HCT116 (cell line): Measurements from ENCODE around the gene UBE2D1. TPM values are rescaled to one million over a fixed set of nuclear protein-coding genes. Genes with fewer than 3 reads are reported as not detected.

Experiments used
- ATAC-seq: fragments of 200-7000 bp; cut with Tn5 transposase; 2 replicates; pipeline ENCODE4 v1.9.1; 2020; ENCODE audit warnings: mild to moderate bottlenecking, moderate library complexity
- BruUV-seq: library from RNA; stranded (reverse); fragments of 400-500 nt; replicated peaks from 2 replicates; lab custom pipeline; 2021; lab: Mats Ljungman, UMichigan
- CTCF ChIA-PET: fragments of 300-600 bp; sonication (Branson Sonifier 250); formaldehyde crosslinking; loops from one replicate; lab custom pipeline; 2021; ENCODE audit warnings: antibody characterized with exemption; lab: Charles Lee
- POLR2A ChIA-PET: fragments of 300-600, 350-600 bp; sonication (Branson Sonifier 250); formaldehyde crosslinking; loops from one replicate; lab custom pipeline; 2021; ENCODE audit warnings: antibody characterized with exemption; lab: Charles Lee
- RAD21 ChIA-PET, 2 experiments: fragments of 300-600 bp; sonication (Branson Sonifier 250); formaldehyde crosslinking; loops; one replicate each; lab custom pipeline; 2023; ENCODE audit warnings: low total read pairs in 2 of 2; ENCODE audit not compliant: uncharacterized antibody in 2 of 2, unreplicated experiment in 2 of 2, low non-redundant PET in 1 of 2; lab: Charles Lee
- DNase-seq: peaks from one replicate; pipeline ENCODE4 v3.0.0-alpha.2; 2010; ENCODE audit warnings: low read depth, low spot score
- H2AFZ ChIP-seq: fragments of 200-600 bp; shearing (Covaris generic), sonication (generic); 2 replicates; pipeline ENCODE4 v1.6.1; 2017; ENCODE audit warnings: low read depth, mixed run types, mixed read lengths, antibody characterized with exemption, low read length; ENCODE audit not compliant: poor library complexity, severe bottlenecking
- H3K27ac ChIP-seq: 2 replicates; pipeline ENCODE4 v1.5.1; 2012; ENCODE audit warnings: low read depth, low read length
- H3K27me3 ChIP-seq: fragments of 200-600 bp; sonication (generic); 2 replicates; pipeline ENCODE4 v1.6.1; 2016; ENCODE audit warnings: mixed run types, low read length, mixed read lengths; ENCODE audit not compliant: insufficient read depth
- H3K36me3 ChIP-seq, 2 experiments: fragments of 200-500 bp in 1 of 2; fragments of 200-600 bp in 1 of 2; sonication (Bioruptor generic) in 1 of 2; sonication (generic) in 1 of 2; 2 replicates each; pipeline versions ENCODE4 v1.5.1 to v1.6.1; 2014 to 2016; ENCODE audit warnings: low read length in 2 of 2, inconsistent platforms in 1 of 2, mixed read lengths in 1 of 2, mixed run types in 1 of 2; ENCODE audit not compliant: insufficient read depth in 2 of 2, control insufficient read depth in 1 of 2
- H3K4me1 ChIP-seq, 2 experiments: fragments of 200-600 bp in 1 of 2; sonication (generic) in 1 of 2; 2 replicates each; pipeline versions ENCODE4 v1.5.1 to v1.6.1; 2012 to 2017; ENCODE audit warnings: low read length in 2 of 2, inconsistent platforms in 1 of 2, mild to moderate bottlenecking in 1 of 2, mixed read lengths in 1 of 2, mixed run types in 1 of 2, moderate library complexity in 1 of 2; ENCODE audit not compliant: insufficient read depth in 2 of 2, control insufficient read depth in 1 of 2
- H3K4me2 ChIP-seq: fragments of 200-600 bp; sonication (generic); 2 replicates; pipeline ENCODE4 v1.6.1; 2017; ENCODE audit warnings: mixed run types, low read length, mixed read lengths
- H3K4me3 ChIP-seq, 2 experiments: fragments of 200-600 bp in 1 of 2; sonication (generic) in 1 of 2; replicated peaks in 1 of 2; 2 replicates each; pipeline ENCODE4 v1.5.1; 2011 to 2016; ENCODE audit warnings: low read length in 2 of 2, control low read depth in 1 of 2, low read depth in 1 of 2, mild to moderate bottlenecking in 1 of 2, mixed read lengths in 1 of 2, mixed run types in 1 of 2
- H3K79me2 ChIP-seq: fragments of 200-600 bp; sonication (generic); 2 replicates; pipeline ENCODE4 v1.6.1; 2017; ENCODE audit warnings: mild to moderate bottlenecking, mixed run types, low read length, moderate library complexity, mixed read lengths; ENCODE audit not compliant: insufficient read depth
- H3K9ac ChIP-seq: fragments of 200-600 bp; sonication (generic); 2 replicates; pipeline ENCODE4 v1.6.1; 2016; ENCODE audit warnings: low read length, mixed read lengths
- H3K9me2 ChIP-seq: fragments of 200-600 bp; sonication (generic), shearing (Covaris generic); 2 replicates; pipeline ENCODE4 v1.6.1; 2017; ENCODE audit warnings: mixed run types, mild to moderate bottlenecking, moderate library complexity; ENCODE audit not compliant: insufficient read depth
- H3K9me3 ChIP-seq, 2 experiments: fragments of 200-500 bp in 1 of 2; fragments of 200-600 bp in 1 of 2; sonication (Bioruptor generic) in 1 of 2; sonication (generic) in 1 of 2; 2 replicates each; pipeline ENCODE4 v1.6.1; 2014 to 2017; ENCODE audit warnings: low read length in 2 of 2, mixed read lengths in 2 of 2, inconsistent platforms in 1 of 2, low read depth in 1 of 2, mild to moderate bottlenecking in 1 of 2, mixed run types in 1 of 2, moderate library complexity in 1 of 2; ENCODE audit not compliant: control insufficient read depth in 1 of 2, insufficient read depth in 1 of 2
- H4K20me1 ChIP-seq: fragments of 200-600 bp; sonication (generic), shearing (Covaris generic); 2 replicates; pipeline ENCODE4 v1.6.1; 2017; ENCODE audit warnings: mixed run types, mild to moderate bottlenecking, moderate library complexity; ENCODE audit not compliant: insufficient read depth
- EZH2 ChIP-seq: fragments of 200-600 bp; sonication (generic); IDR thresholded peaks from 2 replicates; pipeline ENCODE4 v1.6.1; 2017; ENCODE audit warnings: antibody characterized with exemption, mixed run types
- EZH2phosphoT487 ChIP-seq: fragments of 200-600 bp; IDR thresholded peaks from 2 replicates; pipeline ENCODE4 v1.6.1; 2018; ENCODE audit warnings: antibody characterized with exemption, borderline replicate concordance
- FOSL1 ChIP-seq: IDR thresholded peaks from 2 replicates; pipeline ENCODE4 v1.6.1; 2012; ENCODE audit warnings: low read depth
- JUND ChIP-seq: IDR thresholded peaks from 2 replicates; pipeline ENCODE4 v1.6.1; 2012
- RAD21 ChIP-seq: IDR thresholded peaks from 2 replicates; pipeline ENCODE4 v1.6.1; 2012; ENCODE audit warnings: low read depth, mild to moderate bottlenecking
- SIN3A ChIP-seq: IDR thresholded peaks from 2 replicates; pipeline ENCODE4 v1.6.1; 2012; ENCODE audit warnings: low read depth
- ZFX ChIP-seq: fragments of 450-650 bp; IDR thresholded peaks from 2 replicates; pipeline ENCODE4 v1.6.1; 2017
- intact Hi-C: fragments of 100-400 bp; cut with micrococcal nuclease; formaldehyde crosslinking; loops from 2 replicates; pipeline ENCODE4 v1.10.0; 2022
- total RNA-seq: library from RNA; stranded (reverse); gene quantifications from one replicate; pipeline ENCODE4 v1.2.1, GENCODE V29; 2021; ENCODE audit not compliant: unreplicated experiment
- TF ChIP-seq, protein P1 (sequence below): IDR thresholded peaks from 2 replicates; pipeline ENCODE4 v1.6.1; 2012; ENCODE audit warnings: low read depth

Gene UBE2D1
- total RNA-seq, 1 experiment from 2014 or later = 15.5 TPM

GRCh38 chr10:58335306-58336005, 650 bp downstream of the UBE2D1 start:
- H3K36me3 ChIP-seq = no peaks in the 10 kb centered on the region
- H2AFZ ChIP-seq = no peak overlapping the region
- no peaks in the 10 kb centered on the region for H3K27me3 ChIP-seq
- ChIA-PET RAD21 (no interaction called here), CTCF (interaction anchor here (1.3 kb wide), 1 partner anchor 36 kb away, joined by 3 read pairs; no protein-coding TSS in a partner anchor), POLR2A (interaction anchor here (1.0 to 2.1 kb wide), 3 partner anchors 9 to 67 kb away, joined by 3 to 12 read pairs (median 3); partner anchors contain the start of gene CISD1)
- TF ChIP-seq JUND (peak; percentile 29; the same call in 1 of the 2 replicates), FOSL1 (peak; percentile 71), ZFX (peak; percentile 31), SIN3A (0 out of 2 replicates have a peak, but pooled peaks have one; percentile 39), EZH2phosphoT487 (no peak), RAD21 (no peak), EZH2 (no peak)
- TF ChIP-seq, protein P1, sequence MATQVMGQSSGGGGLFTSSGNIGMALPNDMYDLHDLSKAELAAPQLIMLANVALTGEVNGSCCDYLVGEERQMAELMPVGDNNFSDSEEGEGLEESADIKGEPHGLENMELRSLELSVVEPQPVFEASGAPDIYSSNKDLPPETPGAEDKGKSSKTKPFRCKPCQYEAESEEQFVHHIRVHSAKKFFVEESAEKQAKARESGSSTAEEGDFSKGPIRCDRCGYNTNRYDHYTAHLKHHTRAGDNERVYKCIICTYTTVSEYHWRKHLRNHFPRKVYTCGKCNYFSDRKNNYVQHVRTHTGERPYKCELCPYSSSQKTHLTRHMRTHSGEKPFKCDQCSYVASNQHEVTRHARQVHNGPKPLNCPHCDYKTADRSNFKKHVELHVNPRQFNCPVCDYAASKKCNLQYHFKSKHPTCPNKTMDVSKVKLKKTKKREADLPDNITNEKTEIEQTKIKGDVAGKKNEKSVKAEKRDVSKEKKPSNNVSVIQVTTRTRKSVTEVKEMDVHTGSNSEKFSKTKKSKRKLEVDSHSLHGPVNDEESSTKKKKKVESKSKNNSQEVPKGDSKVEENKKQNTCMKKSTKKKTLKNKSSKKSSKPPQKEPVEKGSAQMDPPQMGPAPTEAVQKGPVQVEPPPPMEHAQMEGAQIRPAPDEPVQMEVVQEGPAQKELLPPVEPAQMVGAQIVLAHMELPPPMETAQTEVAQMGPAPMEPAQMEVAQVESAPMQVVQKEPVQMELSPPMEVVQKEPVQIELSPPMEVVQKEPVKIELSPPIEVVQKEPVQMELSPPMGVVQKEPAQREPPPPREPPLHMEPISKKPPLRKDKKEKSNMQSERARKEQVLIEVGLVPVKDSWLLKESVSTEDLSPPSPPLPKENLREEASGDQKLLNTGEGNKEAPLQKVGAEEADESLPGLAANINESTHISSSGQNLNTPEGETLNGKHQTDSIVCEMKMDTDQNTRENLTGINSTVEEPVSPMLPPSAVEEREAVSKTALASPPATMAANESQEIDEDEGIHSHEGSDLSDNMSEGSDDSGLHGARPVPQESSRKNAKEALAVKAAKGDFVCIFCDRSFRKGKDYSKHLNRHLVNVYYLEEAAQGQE = no peak
- H3K4me3 ChIP-seq = peak overlapping the region; percentile 77 to 90
- peak overlapping the region; percentile 64 for H3K27ac ChIP-seq
- intact Hi-C loops = loop anchor here (2.0 to 5.0 kb wide), 2 partner anchors 52 to 67 kb away; partner anchors contain the start of genes CISD1 and TFAM
- peaks cover 44% of the 10 kb centered on the region for H3K79me2 ChIP-seq
- DNase-seq (peak; percentile 27), ATAC-seq (peak; percentile 59)
- H4K20me1 ChIP-seq = no peaks in the 10 kb centered on the region
- H3K4me2 ChIP-seq = peak overlapping the region; percentile 85
- peaks cover 0 to 18% of the 10 kb centered on the region in 2 experiments; a peak in 2 of 4 replicates for H3K4me1 ChIP-seq
- no peaks in the 10 kb centered on the region for H3K9me2 ChIP-seq
- peak overlapping the region; percentile 82 for H3K9ac ChIP-seq
- H3K9me3 ChIP-seq = no peaks in the 10 kb centered on the region
- BruUV-seq = no TSS peak
